GM21390 (cell line): ENCODE measurements around the gene INSC.

Source experiments
- ATAC-seq: cut with Tn5 transposase; IDR thresholded peaks from one replicate; pipeline ENCODE4 v1.9.1; 2021; ENCODE audit not compliant: unreplicated experiment

INSC gene

GRCh38 chr11:15108592-15109130 lies 6.1 kb upstream of the INSC start:
- no peak for ATAC-seq

DNA sequence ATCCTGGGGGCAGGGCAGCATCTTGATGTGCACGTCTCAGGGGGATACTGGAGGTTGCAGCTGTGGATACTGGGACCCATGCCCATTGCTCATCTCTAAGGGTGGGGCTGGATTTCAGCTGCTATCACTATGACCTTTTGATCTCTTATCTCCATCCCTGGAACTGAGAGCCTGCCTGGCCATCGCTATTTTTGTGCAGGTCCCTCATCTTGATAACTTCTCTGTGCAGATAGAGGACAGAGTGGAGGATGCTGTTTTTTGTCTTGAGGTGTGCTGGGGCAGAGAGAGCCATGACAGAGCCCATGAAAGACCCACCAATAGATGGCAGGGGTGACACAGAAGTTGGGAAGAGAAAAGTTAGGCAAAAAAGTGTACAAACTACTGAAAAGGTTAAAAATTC lies 5.1 kb upstream of the INSC start:
- no peak for ATAC-seq

DNA sequence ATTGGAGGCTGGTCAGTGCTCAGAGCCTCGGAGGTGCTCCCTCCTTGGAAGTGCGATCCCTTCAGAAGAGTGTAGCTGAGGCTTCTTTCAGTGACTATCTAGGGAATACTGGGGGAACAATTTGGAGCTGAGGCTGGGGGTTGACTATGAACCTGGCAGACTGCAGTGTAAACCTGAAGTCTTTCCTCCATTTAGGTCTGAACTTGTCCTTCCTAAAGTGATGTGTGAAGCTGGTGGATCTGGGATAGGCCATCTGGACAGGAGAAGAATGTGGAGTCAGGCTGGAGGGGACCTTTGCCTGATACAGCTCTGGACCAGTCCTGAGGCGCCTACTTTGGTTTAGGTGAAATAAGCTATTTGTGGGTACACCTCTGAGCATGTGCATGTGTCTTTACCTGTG lies 3.5 kb upstream of the INSC start:
- no peak for ATAC-seq

DNA sequence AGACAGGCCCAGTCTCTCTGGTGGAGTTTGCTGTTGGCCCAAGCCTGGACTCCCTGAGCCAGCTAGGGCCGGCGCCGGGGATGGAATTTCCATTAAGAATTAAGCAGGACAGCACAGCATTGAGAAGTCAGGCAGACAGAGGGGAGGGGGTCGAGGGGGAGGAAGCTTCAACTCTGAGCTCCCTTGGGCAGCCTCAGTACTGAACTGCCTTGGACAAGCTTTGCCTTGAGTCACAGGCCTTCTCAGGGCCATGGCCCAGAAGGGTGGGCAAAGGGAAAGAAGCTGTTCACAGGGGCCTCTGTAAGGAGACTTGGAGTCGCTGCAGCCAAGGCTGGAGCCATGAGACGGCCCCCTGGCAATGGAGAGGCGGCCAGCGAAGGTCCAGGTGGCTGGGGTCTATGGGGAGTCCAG lies 2.6 kb upstream of the INSC start:
- no peak for ATAC-seq

DNA sequence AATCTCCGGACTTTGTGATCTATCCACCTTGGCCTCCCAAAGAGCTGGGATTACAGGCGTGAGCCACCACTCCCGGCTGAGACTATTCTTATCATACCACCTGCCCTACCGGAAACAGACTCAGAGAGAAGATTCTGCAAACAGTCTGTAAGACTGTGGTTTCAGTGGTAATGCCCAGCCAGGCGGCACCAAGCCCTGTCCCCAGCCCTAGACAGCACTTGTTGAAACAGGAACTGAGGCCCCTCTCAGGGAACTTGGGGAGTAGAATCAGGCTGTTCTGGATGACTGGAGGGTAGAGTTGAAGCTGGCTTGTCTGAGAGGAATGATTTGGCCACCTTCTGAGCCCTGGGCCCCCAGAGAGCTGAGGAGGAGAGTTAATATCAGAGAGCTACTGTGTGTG lies 1.3 kb upstream of the INSC start:
- ATAC-seq = peak; percentile 88

DNA sequence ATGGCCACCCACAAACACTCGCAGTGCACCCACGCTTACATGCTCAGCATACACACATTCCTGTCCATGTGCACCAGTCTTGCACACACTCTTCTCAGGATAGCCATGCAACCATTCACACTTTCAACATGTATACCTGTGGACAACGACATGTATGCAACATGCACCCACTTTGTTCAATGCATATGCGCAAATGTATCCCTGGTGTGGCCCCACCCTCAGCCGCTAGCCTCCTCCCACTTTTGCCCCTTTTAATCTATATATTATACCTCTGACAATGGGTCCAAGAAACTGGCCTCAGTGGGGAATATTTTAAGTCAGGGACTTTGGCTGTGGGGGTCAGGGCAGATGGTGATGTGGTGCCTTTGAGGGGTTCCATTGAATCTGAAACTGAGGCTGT lies 963 bp downstream of the INSC start:
- no peak for ATAC-seq

- no peak for ATAC-seq
Observed at GRCh38 chr11:15117751-15118150, 3.0 kb downstream of the INSC start.

GRCh38 chr11:15118431-15118830 lies 3.7 kb downstream of the INSC start:
- peak; percentile 31 for ATAC-seq

- ATAC-seq = no peak
Observed at GRCh38 chr11:15119352-15119751, 4.6 kb downstream of the INSC start.

- no peak for ATAC-seq
Observed at GRCh38 chr11:15119826-15120225, 5.1 kb downstream of the INSC start.

- no peak for ATAC-seq
Observed at GRCh38 chr11:15123849-15124248, 9.1 kb downstream of the INSC start.

DNA sequence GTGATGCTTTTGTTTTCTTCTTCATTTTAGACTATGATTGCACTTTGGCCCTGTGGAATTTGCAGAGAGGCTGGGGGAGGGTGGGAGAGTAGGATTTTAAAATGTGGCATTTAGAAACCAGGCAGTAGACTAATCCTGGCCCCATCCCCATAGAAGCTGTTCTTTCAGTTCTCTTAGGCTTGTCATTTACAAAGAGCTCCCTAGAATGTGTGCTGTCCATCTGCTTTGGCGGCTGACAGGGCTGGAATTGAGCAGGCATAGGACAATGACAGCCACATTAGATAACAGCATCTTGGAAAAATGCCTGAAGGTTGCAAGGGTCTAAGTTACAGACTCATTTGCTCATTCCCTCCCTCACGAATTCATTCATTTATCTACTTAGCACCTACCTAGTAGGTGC lies 9.8 kb downstream of the INSC start:
- no peak for ATAC-seq

DNA sequence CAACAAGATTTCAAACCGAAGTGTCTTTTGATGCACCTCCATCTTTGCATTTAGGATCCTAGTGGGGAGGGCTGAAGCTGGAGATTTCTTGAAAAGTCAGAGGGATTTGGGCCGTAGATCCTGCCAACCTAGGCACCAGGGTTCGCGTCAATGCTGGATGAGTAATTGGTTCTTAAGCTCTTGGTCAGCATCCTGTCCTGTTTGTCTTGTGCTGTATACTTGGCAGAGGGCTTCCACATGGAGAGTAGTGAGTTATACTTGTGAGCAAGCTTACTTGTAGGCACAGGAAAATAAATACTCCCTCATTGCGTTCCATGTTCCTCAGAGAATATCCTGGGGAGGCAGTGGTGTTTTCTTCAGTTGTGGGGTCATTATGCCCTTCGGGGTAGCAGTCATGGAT lies 12.6 kb downstream of the INSC start:
- no peak for ATAC-seq

DNA sequence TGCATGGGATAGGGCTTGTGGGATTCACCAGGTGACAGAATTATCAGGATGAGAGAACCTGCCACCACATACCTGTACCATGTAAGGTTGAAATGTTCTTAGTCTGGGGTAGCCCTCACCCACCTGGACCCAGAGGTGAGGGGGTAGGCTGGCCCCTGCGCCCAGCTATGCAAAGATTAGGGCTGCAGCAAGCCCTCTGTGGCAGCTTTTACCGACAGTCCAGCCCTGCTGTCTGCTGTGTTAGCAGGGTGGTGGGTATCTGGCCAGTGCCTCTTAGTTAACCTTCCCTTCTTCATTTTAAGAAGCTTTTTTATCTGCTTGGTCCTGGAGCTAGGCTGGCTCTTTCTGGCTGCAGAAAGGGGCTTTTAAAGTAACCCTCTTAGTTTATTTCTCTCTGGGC lies 13.9 kb downstream of the INSC start:
- no peak for ATAC-seq

- no peak for ATAC-seq
Observed at GRCh38 chr11:15136166-15136565, 21.4 kb downstream of the INSC start.

DNA sequence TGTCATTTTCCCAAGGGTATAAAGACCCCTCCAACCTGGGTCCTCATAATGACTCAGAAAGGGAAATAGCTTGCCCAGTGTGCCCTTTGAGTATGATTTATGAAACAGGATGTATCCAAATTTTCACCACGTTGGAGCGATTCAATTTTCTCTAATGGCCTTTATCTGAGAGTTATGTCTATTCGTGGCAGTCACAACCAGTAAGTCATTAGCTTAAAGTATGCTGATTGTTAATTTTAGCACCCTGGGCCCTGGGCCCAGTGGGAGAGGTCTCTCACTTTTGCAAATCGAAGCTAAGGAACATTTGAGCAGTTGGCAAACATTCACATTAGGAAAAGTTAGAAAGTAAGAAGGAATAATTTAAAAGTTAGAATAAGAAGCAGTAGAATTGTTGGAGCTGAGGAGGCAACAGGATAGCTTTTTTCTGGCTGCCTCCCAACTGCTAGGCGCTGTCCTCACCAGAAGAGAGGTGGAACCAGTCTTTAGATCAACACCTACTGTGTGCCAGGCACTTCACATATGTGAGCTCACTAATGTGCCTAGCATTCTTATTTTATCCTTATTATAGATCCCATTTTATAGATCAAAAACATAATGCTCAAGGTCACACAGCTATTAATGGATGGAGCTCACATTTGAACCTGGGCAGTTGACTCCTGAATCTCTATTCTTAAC lies 24.5 kb downstream of the INSC start:
- ATAC-seq = no peak

GRCh38 chr11:15139958-15140659 lies 25.4 kb downstream of the INSC start:
- no peak for ATAC-seq

- ATAC-seq = no peak
Observed at GRCh38 chr11:15141381-15141780, 26.7 kb downstream of the INSC start.

GRCh38 chr11:15142838-15143237 lies 28.1 kb downstream of the INSC start:
- ATAC-seq = no peak

GRCh38 chr11:15143855-15144254 lies 29.1 kb downstream of the INSC start:
- ATAC-seq = no peak

DNA sequence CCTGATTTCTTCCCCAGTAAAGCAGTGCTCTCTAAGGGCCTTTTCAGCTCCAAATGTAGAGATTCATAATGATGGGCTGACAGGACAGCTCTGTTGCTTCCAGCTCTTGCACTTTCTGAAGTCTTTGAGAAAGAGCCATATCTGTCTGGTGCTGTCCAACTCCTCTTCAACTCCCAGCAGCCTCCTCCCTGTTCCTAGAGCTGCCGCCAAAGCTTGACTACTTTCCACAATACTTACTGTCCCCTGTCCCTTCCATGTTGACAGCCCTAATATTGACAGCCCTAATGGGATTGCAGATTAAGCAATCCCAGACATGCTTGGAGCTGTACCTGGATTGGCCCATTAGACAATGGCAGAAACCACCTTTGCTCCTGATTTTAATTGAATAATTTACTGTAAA lies 29.6 kb downstream of the INSC start:
- ATAC-seq = no peak

DNA sequence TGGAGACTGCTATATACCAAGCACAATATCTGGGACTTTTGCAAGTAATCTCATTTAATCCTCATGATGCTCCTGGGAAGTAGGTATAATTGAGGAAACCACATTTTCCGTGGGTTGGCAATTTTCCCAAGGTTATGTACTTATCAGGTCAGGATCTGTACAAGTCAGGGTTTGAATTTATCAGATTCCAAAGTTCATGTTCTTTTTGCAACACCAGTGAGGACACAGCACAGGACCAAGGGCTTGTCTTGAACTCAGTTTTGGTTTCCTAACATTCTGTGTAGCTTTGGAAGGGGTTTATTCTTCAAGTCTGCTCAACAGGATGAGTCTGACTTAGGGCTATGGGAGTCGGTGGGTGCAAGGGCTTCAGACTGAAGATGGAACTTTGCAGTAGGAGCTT lies 30.4 kb downstream of the INSC start:
- no peak for ATAC-seq

DNA sequence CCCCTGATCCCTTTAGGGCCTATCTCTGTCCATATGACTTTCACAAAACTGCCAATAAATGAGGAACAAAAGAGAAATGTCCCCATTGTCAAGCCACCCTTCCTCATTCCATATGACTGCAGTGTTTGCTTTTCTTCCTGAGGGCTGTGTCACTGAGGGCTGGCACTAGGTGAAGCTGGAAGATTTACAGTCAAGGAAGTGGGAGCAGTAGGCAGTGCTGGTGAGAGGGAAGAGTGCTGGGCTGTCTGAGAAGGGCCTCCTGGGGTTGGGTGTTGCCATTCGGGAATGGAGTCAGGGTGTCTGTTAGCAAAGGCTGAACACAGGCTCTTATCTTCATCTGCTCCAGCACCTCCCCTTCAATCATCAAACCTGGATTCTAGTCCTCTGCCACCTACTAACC lies 30.9 kb downstream of the INSC start:
- no peak for ATAC-seq
